Measurements from ENCODE around the gene ATF6. TPM values are rescaled to one million over a fixed set of nuclear protein-coding genes. Genes with fewer than 3 reads are reported as not detected.
A peak's percentile ranks its signal among the peaks of the same experiment; 100 is the strongest.

ATF6 gene
- total RNA-seq, 1 donor from 2014 or later = 23.9 TPM

DNA sequence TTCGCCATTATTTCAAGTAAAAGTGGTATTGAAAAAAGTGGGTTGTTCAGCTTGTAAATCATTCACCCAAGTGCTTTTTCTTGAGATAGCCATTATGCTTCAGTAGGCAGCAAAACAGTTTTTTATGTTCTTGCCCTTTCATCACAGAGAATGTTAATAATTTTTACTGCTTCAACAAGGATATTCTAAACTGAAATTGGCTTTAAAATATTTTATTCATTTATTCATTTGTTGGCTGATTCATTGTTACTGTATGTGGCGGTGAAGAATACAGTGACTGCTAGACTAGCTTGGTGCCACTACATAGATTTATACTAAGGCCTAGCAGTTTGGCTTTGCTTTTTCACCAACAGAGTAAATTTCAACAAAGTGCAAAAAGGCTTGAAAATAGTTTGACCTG lies 136.1 kb downstream of the ATF6 start:
- H3K36me3 Mint-ChIP-seq (ENCODE audit: low read depth) = peaks cover 2% of the 10 kb centered on the region
- no peak overlapping the region for H3K27ac Mint-ChIP-seq
- no peak for DNase-seq (ENCODE audit: low spot score)
- no peak overlapping the region for H3K4me3 Mint-ChIP-seq
- no peaks in the 10 kb centered on the region for H3K9me3 Mint-ChIP-seq
- no peaks in the 10 kb centered on the region for H3K4me1 Mint-ChIP-seq (ENCODE audit: low read depth)
- intact Hi-C loops (cut with micrococcal nuclease) = no loop called here
- no peaks in the 10 kb centered on the region for H3K27me3 Mint-ChIP-seq (ENCODE audit: insufficient read depth)

DNA sequence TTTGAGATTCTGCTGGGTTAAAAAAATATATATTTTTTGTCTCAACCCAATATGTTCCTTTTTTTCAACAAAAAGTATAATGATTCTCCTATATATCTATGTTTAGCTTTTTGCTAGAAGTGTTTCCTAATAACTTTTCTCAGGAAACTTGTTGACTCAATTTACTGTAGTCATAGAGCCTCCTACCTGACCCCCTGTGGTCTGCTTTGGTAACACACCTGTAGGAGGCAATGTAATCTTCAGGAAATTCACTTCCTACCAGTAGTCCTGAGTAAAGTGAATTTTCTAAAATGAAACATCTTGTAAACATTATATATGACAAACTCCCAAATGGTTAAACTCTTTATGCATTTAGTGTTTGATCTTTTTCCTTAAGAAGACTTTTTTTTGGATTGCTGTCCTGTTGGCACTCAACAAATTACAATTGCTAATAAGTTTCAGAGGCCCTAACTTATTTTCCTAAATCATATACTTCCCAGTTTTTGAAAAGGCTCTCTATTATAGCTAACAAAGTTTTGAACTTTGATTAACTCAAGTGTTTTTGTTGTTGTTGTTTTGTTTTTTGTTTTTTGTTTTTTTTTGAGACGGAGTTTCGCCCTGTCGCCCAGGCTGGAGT lies 139.3 kb downstream of the ATF6 start:
- no peaks in the 10 kb centered on the region for H3K4me1 Mint-ChIP-seq (ENCODE audit: low read depth)
- H3K9me3 Mint-ChIP-seq = no peaks in the 10 kb centered on the region
- no peak overlapping the region for H3K27ac Mint-ChIP-seq
- H3K36me3 Mint-ChIP-seq (ENCODE audit: low read depth) = peaks cover 2% of the 10 kb centered on the region
- no peak for DNase-seq (ENCODE audit: low spot score)
- no peak overlapping the region for H3K4me3 Mint-ChIP-seq
- no peaks in the 10 kb centered on the region for H3K27me3 Mint-ChIP-seq (ENCODE audit: insufficient read depth)
- intact Hi-C loops (cut with micrococcal nuclease) = loop anchor here (1.0 to 5.0 kb wide), 2 partner anchors 113 to 137 kb away; no protein-coding TSS in a partner anchor

DNA sequence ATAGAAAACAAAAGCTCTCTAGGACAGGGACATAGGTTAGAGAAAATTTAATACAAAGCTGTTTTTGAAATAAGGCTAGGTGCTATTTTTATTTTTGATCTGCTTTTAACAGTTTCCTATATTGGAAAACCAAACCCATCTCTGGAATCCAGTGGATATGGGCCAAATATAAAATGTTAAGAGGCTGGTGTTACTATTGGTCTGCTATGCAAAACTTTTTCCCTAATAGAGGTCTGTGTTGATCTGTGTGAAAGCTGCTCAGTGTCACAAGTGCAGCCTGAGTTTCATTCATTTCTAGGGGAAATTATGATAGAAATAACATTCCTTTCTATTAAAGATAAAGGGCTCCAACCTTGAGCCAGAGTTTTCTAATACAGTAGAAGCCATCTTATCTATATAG lies 141.1 kb downstream of the ATF6 start:
- H3K4me3 Mint-ChIP-seq = no peak overlapping the region
- intact Hi-C loops (cut with micrococcal nuclease) = loop anchor here (5.0 kb wide), 1 partner anchor 135 kb away; no protein-coding TSS in a partner anchor
- H3K9me3 Mint-ChIP-seq = no peaks in the 10 kb centered on the region
- H3K27me3 Mint-ChIP-seq (ENCODE audit: insufficient read depth) = no peaks in the 10 kb centered on the region
- H3K27ac Mint-ChIP-seq = no peak overlapping the region
- H3K4me1 Mint-ChIP-seq (ENCODE audit: low read depth) = no peaks in the 10 kb centered on the region
- DNase-seq (ENCODE audit: low spot score) = no peak
- H3K36me3 Mint-ChIP-seq (ENCODE audit: low read depth) = peaks cover 7% of the 10 kb centered on the region

DNA sequence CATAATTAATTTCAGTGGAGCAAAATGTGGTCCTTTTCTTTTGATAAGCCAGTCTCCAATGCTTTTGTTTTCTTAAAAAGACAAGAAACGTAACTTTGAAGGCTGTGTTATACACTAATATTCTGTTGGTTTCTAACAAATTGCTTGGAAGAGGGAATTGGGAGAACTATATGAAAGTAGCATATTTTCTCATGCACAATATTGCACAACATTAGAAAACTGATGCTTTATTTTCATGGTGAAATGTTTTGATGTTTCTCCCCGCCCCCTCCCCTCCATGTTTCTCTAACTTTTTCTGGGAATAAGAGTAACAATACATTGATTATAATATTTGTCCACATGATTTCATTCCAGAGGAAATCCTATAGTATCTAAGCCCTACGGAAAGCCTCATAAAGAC lies 142.1 kb downstream of the ATF6 start:
- Mint-ChIP-seq H3K36me3 (ENCODE audit: low read depth) (peaks cover 12% of the 10 kb centered on the region), H3K4me1 (ENCODE audit: low read depth) (no peaks in the 10 kb centered on the region), H3K27me3 (ENCODE audit: insufficient read depth) (no peaks in the 10 kb centered on the region), H3K4me3 (no peak overlapping the region), H3K9me3 (no peaks in the 10 kb centered on the region), H3K27ac (no peak overlapping the region)
- intact Hi-C loops (cut with micrococcal nuclease) = loop anchor here (5.0 kb wide), 1 partner anchor 134 kb away; no protein-coding TSS in a partner anchor
- no peak for DNase-seq (ENCODE audit: low spot score)

DNA sequence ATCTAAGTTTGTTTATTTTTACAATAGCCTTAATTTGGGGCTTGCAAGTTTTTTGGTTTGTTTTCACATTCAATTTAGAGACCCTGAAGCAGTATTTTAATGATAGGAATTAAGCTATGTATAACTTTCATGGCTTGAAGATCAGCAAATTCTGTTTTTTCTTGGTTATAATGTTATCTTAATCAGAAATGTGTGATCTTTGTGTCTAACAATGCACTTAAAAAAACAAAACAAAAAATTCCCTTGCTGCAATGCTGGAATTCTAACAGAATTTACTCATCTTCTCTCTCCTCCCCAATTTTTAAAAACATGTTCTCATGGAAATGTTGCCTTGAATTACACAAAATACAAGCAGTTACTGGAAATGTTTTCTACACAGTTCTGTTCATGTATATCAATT lies 144.5 kb downstream of the ATF6 start:
- no peaks in the 10 kb centered on the region for H3K27me3 Mint-ChIP-seq (ENCODE audit: insufficient read depth)
- no peak overlapping the region for H3K4me3 Mint-ChIP-seq
- no peaks in the 10 kb centered on the region for H3K4me1 Mint-ChIP-seq (ENCODE audit: low read depth)
- H3K36me3 Mint-ChIP-seq (ENCODE audit: low read depth) = peaks cover 12% of the 10 kb centered on the region
- DNase-seq (ENCODE audit: low spot score) = no peak
- intact Hi-C loops (cut with micrococcal nuclease) = no loop called here
- H3K27ac Mint-ChIP-seq = no peak overlapping the region
- no peaks in the 10 kb centered on the region for H3K9me3 Mint-ChIP-seq

DNA sequence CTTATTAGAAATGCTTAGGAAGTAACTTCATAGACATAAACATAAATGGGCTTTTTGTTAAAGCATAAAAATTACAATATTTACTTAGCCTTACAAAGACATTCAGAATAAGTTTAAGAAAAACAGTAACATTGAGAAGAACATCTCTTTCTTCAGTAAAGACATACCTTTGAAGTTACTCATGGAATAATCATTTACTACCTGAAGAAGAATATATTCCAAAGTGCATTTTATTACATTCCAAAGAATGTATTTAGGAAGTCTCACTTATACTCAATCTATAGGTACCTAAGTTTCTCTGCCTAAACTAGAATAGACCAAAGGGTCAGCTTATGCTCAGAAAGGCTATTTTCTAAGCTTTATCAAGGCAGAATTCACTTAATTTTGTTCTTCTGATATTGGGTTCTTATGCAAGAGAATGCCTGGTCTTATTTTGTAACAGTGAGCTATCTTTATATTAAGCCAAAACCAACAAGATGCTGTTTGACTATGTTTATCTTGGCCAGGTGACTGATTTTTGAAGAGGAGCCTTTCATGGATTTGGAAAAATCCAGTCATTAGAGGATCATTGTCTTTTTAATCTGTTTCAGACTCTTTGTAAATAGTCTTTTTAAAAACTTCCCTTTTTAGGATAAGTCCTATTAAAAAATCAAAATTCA lies 147.5 kb downstream of the ATF6 start:
- H3K36me3 Mint-ChIP-seq (ENCODE audit: low read depth) = peaks cover 9% of the 10 kb centered on the region
- no peak for DNase-seq (ENCODE audit: low spot score)
- no peak overlapping the region for H3K4me3 Mint-ChIP-seq
- no peaks in the 10 kb centered on the region for H3K27me3 Mint-ChIP-seq (ENCODE audit: insufficient read depth)
- H3K9me3 Mint-ChIP-seq = no peaks in the 10 kb centered on the region
- intact Hi-C loops (cut with micrococcal nuclease) = no loop called here
- peaks cover 3% of the 10 kb centered on the region for H3K4me1 Mint-ChIP-seq (ENCODE audit: low read depth)
- no peak overlapping the region for H3K27ac Mint-ChIP-seq

DNA sequence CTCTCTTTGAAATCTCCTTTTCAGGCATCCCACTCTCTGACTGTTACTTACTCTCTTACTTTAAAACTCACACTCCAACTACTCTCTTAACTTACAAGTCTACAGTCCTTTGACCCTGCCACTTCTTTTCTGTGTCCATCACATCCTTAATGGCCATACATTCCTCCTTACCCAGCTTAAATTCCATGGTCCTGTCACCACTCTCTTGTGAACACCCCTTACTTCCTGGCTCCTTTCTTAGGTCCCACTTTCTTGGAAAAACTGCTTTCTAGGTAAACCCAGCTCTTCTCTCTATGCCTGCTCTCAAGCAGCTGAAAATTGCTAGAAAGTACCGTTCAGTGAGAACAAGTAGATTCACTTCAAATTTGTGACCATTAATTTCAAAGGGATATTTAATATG lies 148.5 kb downstream of the ATF6 start:
- Mint-ChIP-seq H3K27me3 (ENCODE audit: insufficient read depth) (no peaks in the 10 kb centered on the region), H3K27ac (no peak overlapping the region), H3K4me1 (ENCODE audit: low read depth) (peaks cover 13% of the 10 kb centered on the region), H3K9me3 (no peaks in the 10 kb centered on the region), H3K4me3 (no peak overlapping the region), H3K36me3 (ENCODE audit: low read depth) (peaks cover 11% of the 10 kb centered on the region)
- DNase-seq (ENCODE audit: low spot score) = no peak
- intact Hi-C loops (cut with micrococcal nuclease) = no loop called here

DNA sequence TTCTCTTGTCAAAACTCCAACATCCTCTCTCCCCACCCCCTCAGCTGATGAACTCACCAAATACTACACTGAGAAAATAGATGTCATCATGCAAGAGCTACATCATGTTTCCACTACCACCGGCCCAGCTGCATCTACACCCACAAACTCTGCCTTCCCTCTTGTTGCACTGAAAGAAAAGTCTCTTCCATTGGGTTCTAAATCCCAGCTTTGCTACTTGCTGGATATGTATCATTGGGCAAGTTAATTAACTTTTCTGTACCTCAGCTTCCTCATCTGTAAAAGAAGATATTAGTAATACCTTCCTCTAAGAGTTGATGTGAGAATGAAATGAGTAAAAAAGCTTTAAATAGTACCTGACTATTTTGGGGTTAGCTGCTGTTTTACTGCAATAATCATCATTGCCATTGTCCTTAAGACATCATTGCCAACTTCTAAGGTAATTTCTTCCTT lies 149.0 kb downstream of the ATF6 start:
- Mint-ChIP-seq H3K36me3 (ENCODE audit: low read depth) (peaks cover 12% of the 10 kb centered on the region), H3K27me3 (ENCODE audit: insufficient read depth) (no peaks in the 10 kb centered on the region), H3K4me3 (no peak overlapping the region), H3K4me1 (ENCODE audit: low read depth) (peaks cover 16% of the 10 kb centered on the region), H3K27ac (no peak overlapping the region), H3K9me3 (no peaks in the 10 kb centered on the region)
- no peak for DNase-seq (ENCODE audit: low spot score)
- intact Hi-C loops (cut with micrococcal nuclease) = loop anchor here (1.0 kb wide), 2 partner anchors 47 to 109 kb away; no protein-coding TSS in a partner anchor

DNA sequence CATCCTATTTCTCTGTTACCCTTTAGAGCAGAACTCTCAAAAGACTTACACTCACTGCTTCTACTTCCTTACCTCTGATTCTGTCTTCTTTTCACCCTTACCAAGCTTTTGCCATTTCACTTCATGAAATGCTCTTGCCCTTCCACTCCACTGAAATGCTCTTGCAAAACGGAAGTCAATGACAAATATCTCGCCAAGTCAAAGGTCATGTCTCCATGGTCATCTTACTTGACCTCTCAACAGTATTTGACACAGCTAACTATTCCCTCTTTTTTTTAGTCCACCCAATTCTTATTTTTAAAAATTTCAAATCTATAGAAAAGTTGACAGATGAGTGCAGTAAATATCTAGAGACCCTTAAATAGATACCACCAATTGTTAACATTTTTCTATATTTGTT lies 149.9 kb downstream of the ATF6 start:
- intact Hi-C loops (cut with micrococcal nuclease) = loop anchor here (1.0 kb wide), 2 partner anchors 46 to 108 kb away; no protein-coding TSS in a partner anchor
- Mint-ChIP-seq H3K36me3 (ENCODE audit: low read depth) (peaks cover 11% of the 10 kb centered on the region), H3K27me3 (ENCODE audit: insufficient read depth) (no peaks in the 10 kb centered on the region), H3K27ac (no peak overlapping the region), H3K4me1 (ENCODE audit: low read depth) (peaks cover 16% of the 10 kb centered on the region), H3K4me3 (no peak overlapping the region), H3K9me3 (no peaks in the 10 kb centered on the region)
- no peak for DNase-seq (ENCODE audit: low spot score)

DNA sequence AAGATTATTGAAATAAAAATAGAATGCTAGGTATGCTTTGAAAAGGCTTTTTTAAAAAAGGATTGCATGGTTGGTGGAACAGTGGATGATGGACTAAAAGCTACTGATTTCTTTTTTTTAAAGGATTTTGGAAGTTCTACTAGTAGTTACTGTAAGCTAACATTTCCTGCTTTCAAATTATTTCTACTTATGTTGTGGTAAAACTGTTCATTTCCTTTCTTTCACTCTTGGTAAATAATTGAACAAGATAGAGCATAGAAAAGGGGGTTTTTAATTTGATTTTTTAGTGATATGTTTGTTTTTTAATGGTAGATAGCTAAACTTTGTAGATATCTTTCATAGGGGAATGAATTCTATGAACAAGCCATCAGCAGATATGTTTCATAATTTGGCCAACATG lies 153.1 kb downstream of the ATF6 start:
- H3K4me1 Mint-ChIP-seq (ENCODE audit: low read depth) = peaks cover 16% of the 10 kb centered on the region
- peak overlapping the region; percentile 3 for H3K27ac Mint-ChIP-seq
- peak overlapping the region; percentile 5 for H3K4me3 Mint-ChIP-seq
- H3K36me3 Mint-ChIP-seq (ENCODE audit: low read depth) = peaks cover 24% of the 10 kb centered on the region
- no peak for DNase-seq (ENCODE audit: low spot score)
- intact Hi-C loops (cut with micrococcal nuclease) = no loop called here
- no peaks in the 10 kb centered on the region for H3K9me3 Mint-ChIP-seq
- no peaks in the 10 kb centered on the region for H3K27me3 Mint-ChIP-seq (ENCODE audit: insufficient read depth)

DNA sequence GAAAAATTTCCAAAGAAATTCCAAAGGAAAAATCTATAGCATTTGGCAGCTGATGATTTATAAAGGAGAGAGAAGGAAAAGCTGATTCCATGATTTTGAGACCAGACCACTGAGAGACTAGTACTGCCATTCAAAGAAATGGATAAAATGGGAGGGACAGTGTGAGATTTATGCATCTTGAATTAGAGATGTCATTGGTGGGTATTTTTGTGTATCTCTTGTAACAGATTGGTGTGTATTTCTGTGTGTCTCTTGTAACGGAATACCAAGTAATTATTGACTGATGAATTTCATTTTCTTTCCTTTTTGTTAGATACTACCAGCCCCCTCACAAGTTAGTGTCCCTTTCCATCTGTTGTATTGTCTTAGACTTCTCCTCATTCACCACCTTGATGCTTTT lies 155.4 kb downstream of the ATF6 start:
- H3K27me3 Mint-ChIP-seq (ENCODE audit: insufficient read depth) = no peaks in the 10 kb centered on the region
- DNase-seq (ENCODE audit: low spot score) = no peak
- peaks cover 16% of the 10 kb centered on the region for H3K4me1 Mint-ChIP-seq (ENCODE audit: low read depth)
- no peaks in the 10 kb centered on the region for H3K9me3 Mint-ChIP-seq
- no peak overlapping the region for H3K4me3 Mint-ChIP-seq
- peaks cover 27% of the 10 kb centered on the region for H3K36me3 Mint-ChIP-seq (ENCODE audit: low read depth)
- H3K27ac Mint-ChIP-seq = no peak overlapping the region
- intact Hi-C loops (cut with micrococcal nuclease) = no loop called here

DNA sequence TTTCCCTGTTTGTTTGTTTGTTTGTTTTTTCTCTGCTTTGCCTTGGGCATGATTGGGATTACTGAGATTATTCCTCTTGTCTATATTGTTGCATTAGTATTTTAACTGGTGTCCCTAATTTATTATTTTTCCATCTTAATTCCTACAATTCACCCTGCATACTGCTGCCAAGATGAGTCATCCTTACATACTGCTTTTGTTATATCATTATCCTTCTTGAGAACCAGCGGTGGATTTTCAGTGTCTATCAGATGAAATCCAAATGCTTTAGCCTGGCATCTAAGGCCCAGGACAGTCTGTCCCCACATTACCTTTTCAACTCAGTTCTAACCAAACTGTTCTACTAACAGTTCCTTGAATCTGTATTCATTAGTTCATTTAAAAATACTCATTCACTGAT lies 155.9 kb downstream of the ATF6 start:
- Mint-ChIP-seq H3K27ac (no peak overlapping the region), H3K36me3 (ENCODE audit: low read depth) (peaks cover 28% of the 10 kb centered on the region), H3K9me3 (no peaks in the 10 kb centered on the region), H3K4me1 (ENCODE audit: low read depth) (peaks cover 16% of the 10 kb centered on the region), H3K27me3 (ENCODE audit: insufficient read depth) (no peaks in the 10 kb centered on the region), H3K4me3 (no peak overlapping the region)
- intact Hi-C loops (cut with micrococcal nuclease) = no loop called here
- no peak for DNase-seq (ENCODE audit: low spot score)

DNA sequence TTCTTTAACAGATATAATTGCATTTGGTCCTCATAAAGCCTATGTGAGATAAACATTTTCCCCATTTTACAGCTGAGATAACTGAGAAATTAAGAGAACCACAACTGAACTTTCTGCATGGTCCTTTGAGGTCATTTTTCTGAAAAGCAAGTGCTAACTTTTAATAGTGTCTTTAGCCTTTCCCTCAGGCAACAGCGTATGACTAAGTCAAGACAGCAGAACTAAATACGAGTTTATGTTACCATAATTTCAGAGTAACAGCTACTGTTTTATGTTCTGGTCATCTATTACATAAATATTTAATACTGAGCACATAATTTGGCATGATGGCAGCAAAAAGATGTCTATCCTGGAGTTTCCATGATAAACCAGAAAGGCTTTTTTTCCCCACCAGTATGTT lies 161.9 kb downstream of the ATF6 start:
- DNase-seq (ENCODE audit: low spot score) = no peak
- Mint-ChIP-seq H3K27ac (no peak overlapping the region), H3K4me1 (ENCODE audit: low read depth) (no peaks in the 10 kb centered on the region), H3K27me3 (ENCODE audit: insufficient read depth) (no peaks in the 10 kb centered on the region), H3K4me3 (no peak overlapping the region), H3K36me3 (ENCODE audit: low read depth) (peaks cover 20% of the 10 kb centered on the region), H3K9me3 (no peaks in the 10 kb centered on the region)
- intact Hi-C loops (cut with micrococcal nuclease) = no loop called here

Measured in activated T-helper 1 cell treated with anti-CD3 and anti-CD28 coated beads, Interleukin-12 subunit alpha, Interleukin-12 subunit beta, Interleukin-2, Interleukin-4 antibody, amounts not matched to agents 30 ng/mL and 10 ng/mL and 1 ng/mL, durations not matched to agents 14 hours and 24 hours and 36 hours (primary cell).